Measurements from ENCODE around the gene AGRN. TPM values are rescaled to one million over a fixed set of nuclear protein-coding genes. Genes with fewer than 3 reads are reported as not detected.

The AGRN gene
- total RNA-seq, 1 donor from 2014 or later, result 135 TPM

DNA sequence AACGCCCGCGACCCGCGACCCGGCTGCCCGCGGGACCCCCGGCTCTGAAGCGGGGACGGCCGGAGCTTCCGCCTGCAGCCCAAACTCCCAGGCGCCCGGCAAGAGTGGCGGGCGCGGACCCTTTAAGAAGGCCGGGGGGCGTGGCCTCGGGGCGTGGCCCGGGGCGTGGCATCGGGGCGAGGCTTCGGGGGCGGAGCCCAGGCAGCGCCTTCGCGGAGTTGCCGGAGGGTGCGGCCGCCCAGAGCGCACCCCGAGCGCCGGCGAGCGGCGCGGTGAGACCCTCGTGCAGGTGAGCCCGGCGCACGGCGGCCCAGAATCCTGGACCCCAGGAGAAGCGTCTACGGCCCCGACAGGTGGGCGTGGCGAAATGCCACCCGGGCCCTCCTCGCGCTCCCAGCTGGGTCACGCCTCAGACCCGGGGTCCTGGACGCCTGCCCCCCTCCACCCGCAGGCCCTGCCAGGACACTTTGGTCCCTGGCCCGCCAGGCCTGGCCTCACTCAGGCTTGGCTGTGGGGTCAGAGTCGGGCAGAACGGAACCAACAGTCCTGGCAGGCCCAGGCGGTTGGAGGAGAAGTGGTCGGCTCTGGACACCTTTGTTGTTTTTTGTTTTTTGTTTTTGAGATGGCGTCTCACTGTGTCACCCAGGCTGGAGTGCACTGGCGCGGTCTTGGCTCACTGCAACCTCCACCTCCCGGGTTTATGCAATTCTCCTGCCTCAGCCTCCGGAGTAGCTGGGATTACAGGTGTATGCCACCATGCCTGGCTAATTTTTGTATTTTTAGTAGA is 39.8 kb downstream of the AGRN start:
- TF ChIP-seq, protein P1, sequence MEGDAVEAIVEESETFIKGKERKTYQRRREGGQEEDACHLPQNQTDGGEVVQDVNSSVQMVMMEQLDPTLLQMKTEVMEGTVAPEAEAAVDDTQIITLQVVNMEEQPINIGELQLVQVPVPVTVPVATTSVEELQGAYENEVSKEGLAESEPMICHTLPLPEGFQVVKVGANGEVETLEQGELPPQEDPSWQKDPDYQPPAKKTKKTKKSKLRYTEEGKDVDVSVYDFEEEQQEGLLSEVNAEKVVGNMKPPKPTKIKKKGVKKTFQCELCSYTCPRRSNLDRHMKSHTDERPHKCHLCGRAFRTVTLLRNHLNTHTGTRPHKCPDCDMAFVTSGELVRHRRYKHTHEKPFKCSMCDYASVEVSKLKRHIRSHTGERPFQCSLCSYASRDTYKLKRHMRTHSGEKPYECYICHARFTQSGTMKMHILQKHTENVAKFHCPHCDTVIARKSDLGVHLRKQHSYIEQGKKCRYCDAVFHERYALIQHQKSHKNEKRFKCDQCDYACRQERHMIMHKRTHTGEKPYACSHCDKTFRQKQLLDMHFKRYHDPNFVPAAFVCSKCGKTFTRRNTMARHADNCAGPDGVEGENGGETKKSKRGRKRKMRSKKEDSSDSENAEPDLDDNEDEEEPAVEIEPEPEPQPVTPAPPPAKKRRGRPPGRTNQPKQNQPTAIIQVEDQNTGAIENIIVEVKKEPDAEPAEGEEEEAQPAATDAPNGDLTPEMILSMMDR (IDR thresholded peaks at IDR 0.05), result no peak
- ATAC-seq (peak; percentile 90), DNase-seq (peak; percentile 94)
- Histone ChIP-seq H3K9me3 (no peaks in the 10 kb centered on the region), H3K36me3 (no peaks in the 10 kb centered on the region), H3K27me3 (peaks cover 43% of the 10 kb centered on the region), H3K4me3 (peak overlapping the region; percentile 52), H3K4me1 (peaks cover 23% of the 10 kb centered on the region), H3K27ac (no peak overlapping the region)
- intact Hi-C loops (cut with DNase I), result loop anchor here (10.0 kb wide), 1 partner anchor 75 kb away; the partner anchor contains the start of gene PERM1

DNA sequence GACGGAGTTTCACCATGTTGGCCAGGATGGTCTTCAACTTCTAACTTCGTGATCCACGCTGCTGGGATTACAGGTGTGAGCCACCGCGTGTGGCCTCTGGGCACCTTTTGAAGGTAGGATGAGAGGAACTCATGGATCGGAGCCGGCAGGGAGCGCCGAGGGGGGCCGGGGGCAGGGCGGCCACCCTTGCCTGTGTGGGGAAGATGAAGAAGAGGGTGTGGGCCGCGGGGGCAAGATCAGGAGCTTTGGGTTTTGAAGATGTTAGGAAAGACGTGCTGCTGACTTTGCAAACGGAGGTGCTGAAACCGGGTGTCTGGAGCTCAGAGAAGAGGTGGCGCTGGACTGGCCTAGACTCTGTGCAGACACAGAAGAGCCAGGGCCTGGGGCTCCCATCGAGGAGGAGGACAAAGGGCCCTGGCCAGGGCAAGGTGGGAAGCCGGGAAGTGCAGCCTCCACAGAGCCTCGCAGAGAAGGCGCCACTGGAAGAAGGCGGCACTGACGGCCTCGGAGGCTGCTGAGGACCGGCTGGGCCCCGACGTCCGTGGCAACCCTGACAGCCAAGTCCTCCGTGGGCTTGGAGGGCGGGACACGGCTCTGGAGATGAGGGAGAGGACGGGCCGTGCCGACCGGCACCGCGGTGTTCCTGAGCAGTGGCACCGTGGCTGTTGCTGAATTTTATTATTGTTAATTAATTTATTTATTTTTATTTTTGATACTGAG is 40.5 kb downstream of the AGRN start:
- intact Hi-C loops (cut with DNase I), result loop anchor here (10.0 kb wide), 1 partner anchor 76 kb away; the partner anchor contains the start of gene PERM1
- TF ChIP-seq, protein P1 (IDR thresholded peaks at IDR 0.05), result no peak
- Histone ChIP-seq H3K4me1 (peaks cover 23% of the 10 kb centered on the region), H3K36me3 (no peaks in the 10 kb centered on the region), H3K4me3 (no peak overlapping the region), H3K9me3 (no peaks in the 10 kb centered on the region), H3K27ac (no peak overlapping the region), H3K27me3 (peaks cover 43% of the 10 kb centered on the region)
- DNase-seq, result no peak
- no peak for ATAC-seq

DNA sequence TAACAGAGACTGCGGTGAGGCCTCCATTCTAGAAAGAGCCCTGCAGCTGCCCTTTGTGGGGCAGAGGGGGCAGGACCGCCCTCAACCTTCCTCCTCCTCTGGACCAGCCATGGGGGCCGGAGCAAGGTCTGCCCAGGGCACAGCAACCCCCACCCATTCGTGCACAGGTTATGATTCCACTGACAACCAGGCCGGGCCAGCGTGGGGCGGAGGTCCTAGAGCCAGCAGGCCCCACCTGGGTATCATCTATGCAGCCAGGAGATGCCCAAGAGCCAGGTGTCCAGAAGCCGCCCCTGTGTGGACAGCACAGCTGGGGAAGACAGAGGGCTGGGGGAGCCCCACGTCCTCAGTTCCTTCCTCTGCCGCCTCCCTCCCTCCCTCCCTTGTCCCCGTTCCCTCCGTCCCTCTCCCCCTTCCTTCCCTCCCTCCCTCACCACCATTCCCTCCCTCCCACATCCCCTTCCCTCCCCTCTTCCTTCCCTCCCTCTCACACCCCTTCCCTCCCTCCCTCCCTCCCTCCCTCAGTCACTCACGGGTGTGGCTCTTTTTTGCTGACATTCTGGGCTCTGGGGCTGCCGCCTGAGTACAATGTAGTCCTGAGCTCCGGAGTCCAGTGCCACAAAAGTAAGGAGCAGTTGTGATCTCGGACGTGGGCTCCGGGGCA is 41.9 kb downstream of the AGRN start:
- Histone ChIP-seq H3K9me3 (no peaks in the 10 kb centered on the region), H3K27ac (no peak overlapping the region), H3K27me3 (peaks cover 43% of the 10 kb centered on the region), H3K4me3 (no peak overlapping the region), H3K4me1 (peaks cover 23% of the 10 kb centered on the region), H3K36me3 (no peaks in the 10 kb centered on the region)
- TF ChIP-seq, protein P1 (IDR thresholded peaks at IDR 0.05), result no peak
- ATAC-seq (no peak), DNase-seq (no peak)
- intact Hi-C loops (cut with DNase I), result loop anchor here (10.0 kb wide), 1 partner anchor 77 kb away; the partner anchor contains the start of gene PERM1

DNA sequence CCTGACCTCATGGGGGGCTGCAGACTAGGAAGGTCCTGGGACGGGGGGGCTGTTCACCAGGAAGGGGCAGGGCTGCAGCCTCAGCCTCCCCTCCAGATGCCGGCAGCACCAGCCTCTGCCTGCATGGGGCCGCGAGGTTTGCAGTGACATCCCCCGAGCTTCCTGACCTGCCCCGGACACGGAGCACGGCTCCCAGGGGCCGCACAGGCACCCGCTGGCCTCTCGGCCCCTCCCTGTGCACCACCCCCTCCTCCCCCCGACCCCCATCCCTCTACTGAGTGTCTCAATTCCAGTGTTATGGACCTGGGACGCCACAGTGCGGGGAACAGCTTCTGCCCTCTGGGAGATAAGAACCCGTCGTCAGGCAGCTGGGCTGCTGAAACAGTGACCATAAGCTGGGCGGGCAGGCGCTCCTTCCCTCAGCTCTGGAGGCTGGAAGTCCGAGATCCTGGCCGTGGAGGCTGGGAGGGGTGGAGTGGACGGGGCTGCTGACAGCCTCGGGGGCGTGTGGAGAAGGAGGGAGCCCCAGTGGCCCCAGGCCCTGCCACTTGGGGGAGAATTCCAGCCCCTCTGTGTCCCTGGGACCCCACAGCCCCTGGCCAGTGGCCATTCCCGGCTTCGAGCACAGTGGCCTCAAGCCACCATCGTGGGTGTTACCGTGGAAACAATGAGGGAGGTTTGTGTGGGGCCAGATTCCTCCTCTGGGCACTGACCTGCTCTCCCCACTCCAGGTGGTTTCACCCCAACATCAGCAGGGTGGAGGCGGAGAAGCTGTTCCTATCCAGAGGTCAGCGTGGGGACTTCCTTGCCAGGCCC is 42.6 kb downstream of the AGRN start:
- H3K27me3 ChIP-seq, result peaks cover 46% of the 10 kb centered on the region
- no peak for DNase-seq
- H3K27ac ChIP-seq, result no peak overlapping the region
- no peaks in the 10 kb centered on the region for H3K36me3 ChIP-seq
- intact Hi-C loops (cut with DNase I), result loop anchor here (10.0 kb wide), 1 partner anchor 78 kb away; the partner anchor contains the start of gene PERM1
- TF ChIP-seq, protein P1 (IDR thresholded peaks at IDR 0.05), result no peak
- no peak overlapping the region for H3K4me3 ChIP-seq
- H3K4me1 ChIP-seq, result peaks cover 23% of the 10 kb centered on the region
- no peaks in the 10 kb centered on the region for H3K9me3 ChIP-seq
- ATAC-seq, result no peak

All from upper lobe of right lung (tissue), 1 donor.